Superior temporal gyrus (tissue), 1 donor: ENCODE measurements around the gene FIBIN.

ENCODE experiments used
- DNase-seq: peaks from one replicate; pipeline ENCODE4 v3.0.0-alpha.2; 2016; ENCODE audit errors: extremely low spot score

Gene FIBIN

DNA sequence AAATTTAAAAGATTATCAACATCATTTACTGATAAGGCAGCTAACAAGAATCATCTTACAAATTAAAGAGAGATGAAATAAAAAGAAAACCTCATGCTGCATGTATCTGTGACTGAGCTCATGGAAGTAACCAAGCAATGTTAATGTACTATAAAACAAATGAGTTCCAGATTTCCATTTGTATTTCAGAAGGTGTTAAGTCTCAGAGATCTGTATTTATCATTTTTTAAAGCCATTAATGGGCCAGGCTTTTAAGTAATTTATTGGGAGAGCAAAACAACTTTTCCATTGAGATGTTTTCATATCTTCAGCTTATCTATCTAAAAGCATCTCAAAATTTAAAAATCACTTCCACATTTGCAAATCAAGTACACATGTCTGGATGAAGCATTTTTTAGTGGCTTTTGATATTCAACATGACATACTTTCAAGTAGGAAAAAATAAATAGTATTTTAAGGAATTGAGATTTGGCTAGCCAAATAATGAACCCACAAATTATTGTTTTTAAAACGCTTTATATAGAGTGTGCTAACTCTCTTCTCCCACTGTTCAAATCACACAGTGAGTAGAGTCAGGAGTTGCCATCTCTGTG, 28.8 kb downstream of the FIBIN start:
- DNase-seq: no peak

DNA sequence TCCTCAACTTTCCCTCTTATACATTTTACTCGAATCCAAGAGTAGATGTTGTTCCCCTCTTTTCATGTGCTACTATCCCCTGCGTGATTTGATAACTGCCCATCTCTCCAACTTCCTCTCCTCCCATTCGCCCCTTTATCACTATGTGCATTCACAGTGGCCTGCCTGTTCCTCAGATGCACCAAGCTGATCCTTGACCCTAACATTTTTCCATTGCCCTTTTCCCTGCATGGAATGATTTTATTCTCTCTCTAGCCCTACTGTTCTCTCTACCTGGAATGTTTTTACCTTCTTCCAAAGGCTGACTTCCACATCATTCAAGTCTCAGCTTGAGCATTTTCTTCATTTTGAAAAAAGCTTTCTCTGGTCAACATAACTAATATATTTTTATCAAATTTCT, 31.0 kb downstream of the FIBIN start:
- no peak for DNase-seq

GRCh38 chr11:27025312-27025955, 31.5 kb downstream of the FIBIN start:
- no peak for DNase-seq

GRCh38 chr11:27025957-27026733, 32.2 kb downstream of the FIBIN start:
- no peak for DNase-seq

GRCh38 chr11:27028561-27028965, 34.7 kb downstream of the FIBIN start:
- DNase-seq: peak; percentile 67

DNA sequence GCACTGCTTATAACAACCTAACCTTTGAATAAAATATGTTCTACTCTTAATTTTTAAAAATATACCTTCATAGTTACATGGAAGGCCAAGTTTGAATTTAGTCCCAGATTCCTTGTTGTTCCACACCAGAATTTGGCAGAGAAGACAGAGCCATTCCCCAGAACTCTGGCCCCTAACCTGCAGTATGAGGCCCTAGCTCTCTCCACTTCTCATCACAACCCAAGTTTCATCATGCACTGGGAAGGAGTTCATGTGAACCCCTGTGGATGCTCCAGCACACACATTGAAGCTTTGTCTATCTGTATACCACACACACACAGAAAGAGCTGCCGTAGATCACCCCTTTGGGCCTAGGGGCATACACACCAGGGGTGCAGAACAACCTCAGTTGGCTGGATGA, 36.1 kb downstream of the FIBIN start:
- DNase-seq: no peak

DNA sequence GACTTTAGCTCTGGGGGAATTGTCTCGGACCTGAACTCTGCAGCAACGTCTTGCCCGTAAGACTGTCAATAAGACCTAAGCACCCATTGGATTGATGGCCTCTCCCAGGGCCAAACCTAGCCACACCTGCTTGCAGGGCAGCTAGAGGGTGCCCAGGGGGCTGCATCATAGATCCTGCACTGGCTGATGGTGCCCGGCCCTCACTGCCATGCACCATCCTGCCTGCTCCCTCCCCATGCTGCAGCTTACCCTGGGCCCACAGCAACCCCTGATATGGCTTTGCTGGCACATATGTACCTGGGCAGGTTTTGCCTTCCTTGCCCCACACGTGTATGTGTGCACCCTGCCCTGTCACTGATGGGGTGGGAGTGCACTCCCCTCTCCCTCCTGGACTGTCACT, 37.8 kb downstream of the FIBIN start:
- DNase-seq: no peak

GRCh38 chr11:27039873-27040272, 46.0 kb downstream of the FIBIN start:
- no peak for DNase-seq

GRCh38 chr11:27040302-27041115, 46.6 kb downstream of the FIBIN start, which contains the start of gene BBOX1:
Gene BBOX1, plus strand, starts transcription at chr11:27040815. Its CDS starts 14,616 bp downstream, at chr11:27055431.
- DNase-seq: peak; percentile 48

- DNase-seq: peak; percentile 34
Measured at GRCh38 chr11:27041141-27041899, 47.4 kb downstream of the FIBIN start.
